Spleen (tissue), 11 donors: ENCODE results near the gene SEPTIN2. TPM values are rescaled to one million over a fixed set of nuclear protein-coding genes. Genes with fewer than 3 reads are reported as not detected.
A peak's percentile ranks its signal among the peaks of the same experiment; 100 is the strongest.

ENCODE experiments used
- DNase-seq: peaks from one replicate; pipeline ENCODE4 v3.0.0-alpha.2; 2020
- H3K27ac ChIP-seq, 8 donors: fragments of 200-600 bp; sonication (generic) in 7 of 8; 1 replicate in 4 of 8; 2 replicates in 4 of 8; pipeline versions ENCODE4 v1.5.0 to v1.8.0; 2016 to 2021; ENCODE audit warnings: inconsistent platforms in 4 of 8, mild to moderate bottlenecking in 4 of 8, moderate library complexity in 1 of 8
- H3K27me3 ChIP-seq, 7 donors: fragments of 200-600 bp; sonication (generic) in 6 of 7; replicated peaks in 1 of 7; 1 replicate in 4 of 7; 2 replicates in 3 of 7; pipeline versions ENCODE4 v1.5.0 to v1.8.0; 2016 to 2021; ENCODE audit warnings: inconsistent platforms in 3 of 7, mild to moderate bottlenecking in 1 of 7
- H3K36me3 ChIP-seq, 6 donors: fragments of 200-600 bp; sonication (generic) in 5 of 6; 1 replicate in 4 of 6; 2 replicates in 2 of 6; pipeline versions ENCODE4 v1.5.0 to v1.8.0; 2016 to 2021; ENCODE audit warnings: inconsistent platforms in 2 of 6
- H3K4me1 ChIP-seq, 6 donors: fragments of 200-600 bp; sonication (generic) in 5 of 6; 1 replicate in 3 of 6; 2 replicates in 3 of 6; pipeline versions ENCODE4 v1.5.0 to v1.8.0; 2016 to 2021; ENCODE audit warnings: inconsistent platforms in 3 of 6
- H3K4me3 ChIP-seq, 8 donors: fragments of 200-600 bp; sonication (generic) in 7 of 8; 1 replicate in 4 of 8; 2 replicates in 4 of 8; pipeline versions ENCODE4 v1.5.0 to v1.8.0; 2016 to 2021; ENCODE audit warnings: inconsistent platforms in 4 of 8, mild to moderate bottlenecking in 4 of 8, moderate library complexity in 2 of 8
- H3K9me3 ChIP-seq, 8 donors: fragments of 200-600 bp; sonication (generic) in 7 of 8; 1 replicate in 4 of 8; 2 replicates in 4 of 8; pipeline versions ENCODE4 v1.5.0 to v1.8.0; 2016 to 2021; ENCODE audit warnings: inconsistent platforms in 4 of 8
- CTCF ChIP-seq, 11 experiments: fragments of 200-600 bp in 7 of 11; fragments of 450-650 bp in 4 of 11; sonication (generic) in 4 of 11; IDR thresholded peaks in 8 of 11; conservative IDR thresholded peaks in 3 of 11; 1 replicate in 7 of 11; 2 replicates in 4 of 11; pipeline versions ENCODE4 v1.4.0 to v1.8.0; 2016 to 2021; ENCODE audit warnings: antibody characterized with exemption in 11 of 11, inconsistent platforms in 4 of 11, mild to moderate bottlenecking in 1 of 11
- POLR2A ChIP-seq, 3 donors: fragments of 450-650 bp; IDR thresholded peaks; one replicate each; pipeline ENCODE4 v1.5.1; 2017; ENCODE audit warnings: antibody characterized with exemption in 3 of 3, mild to moderate bottlenecking in 1 of 3
- POLR2AphosphoS5 ChIP-seq, 3 donors: sonication (generic); formaldehyde crosslinking; IDR thresholded peaks; one replicate each; pipeline ENCODE4 v1.5.1; 2017; ENCODE audit warnings: antibody characterized with exemption in 3 of 3
- WGBS, 5 donors: extraction: QIAGEN DNeasy Blood & Tissue Kit in 3 of 5; methylation state at CpG; one replicate each; pipeline versions ENCODE4 v1.1.5 to v1.1.7; 2013 to 2018; 5-methylcytosine and 5-hydroxymethylcytosine counted together
- intact Hi-C: fragments of 100-400 bp; cut with DNase I; formaldehyde crosslinking; loops from one replicate; pipeline ENCODE4 v1.15.0; 2023; ENCODE audit warnings: low total_unique reads
- polyA plus RNA-seq, 3 donors: library from polyadenylated mRNA; stranded (reverse); fragments of 200-250 nt; gene quantifications; one replicate each; pipeline ENCODE4 v1.2.1, GENCODE V29; 2013
- total RNA-seq, 7 donors: library from RNA; depleted of rRNA in 3 of 7; stranded (reverse); fragments of >200 nt in 3 of 7; fragmentation: NEBNext Ultra II Directional in 4 of 7; extraction: Animal tissue kit (Norgen Biotek cat#: 25700) in 4 of 7; gene quantifications; one replicate each; pipeline versions ENCODE4 v1.1.0 to v1.2.1, GENCODE V29; 2016 to 2021
- donor health status: healthy with polysubstance abuse.
- donor health status: DM: no; HTN: no; CAD: no; lungs with moderate emphysema.
- donor health status: DM: no; HTN: no; CAD: no.
- donor health status: Bipolar disorder and iron deficiency.
- donor health status: healthy.
- donor health status: DM: no; HTN: no; CAD: no.
- donor health status: DM: yes; HTN: yes; CAD: no.

SEPTIN2 gene
- total and polyA plus RNA-seq, 10 donors: 90.3 to 350 (median 279) TPM

GRCh38 chr2:241321033-241321432 lies 5.3 kb downstream of the SEPTIN2 start:
- TF ChIP-seq POLR2A (IDR thresholded peaks at IDR 0.05) (no peak), POLR2AphosphoS5 (IDR thresholded peaks at IDR 0.05) (no peak), CTCF (IDR thresholded peaks at IDR 0.05 in 8 of 11, conservative IDR thresholded peaks at IDR 0.05 in 3 of 11) (no peak)
- peaks cover 0 to 26% (median 5%) of the 10 kb centered on the region in 6 donors for H3K36me3 ChIP-seq
- no peak for DNase-seq
- H3K4me1 ChIP-seq: peaks cover 67 to 96% (median 91%) of the 10 kb centered on the region in 6 donors
- H3K4me3 ChIP-seq: no peak overlapping the region
- no peak overlapping the region for H3K27ac ChIP-seq
- WGBS, 5 donors: 65 to 79% (median 70%) methylated on average over 1 of the region's 1 CpG
- intact Hi-C loops: no loop called here
- no peaks in the 10 kb centered on the region for H3K27me3 ChIP-seq
- no peaks in the 10 kb centered on the region for H3K9me3 ChIP-seq

GRCh38 chr2:241321886-241322285 lies 6.2 kb downstream of the SEPTIN2 start:
- H3K4me1 ChIP-seq: peaks cover 63 to 93% (median 86%) of the 10 kb centered on the region in 6 donors

GRCh38 chr2:241323778-241324177 lies 8.1 kb downstream of the SEPTIN2 start:
- no peak for DNase-seq
- intact Hi-C loops: no loop called here
- Histone ChIP-seq H3K4me3 (no peak overlapping the region), H3K4me1 (peaks cover 45 to 75% (median 67%) of the 10 kb centered on the region in 6 donors), H3K27me3 (no peaks in the 10 kb centered on the region), H3K36me3 (peaks cover 0 to 54% (median 17%) of the 10 kb centered on the region in 6 donors), H3K27ac (no peak overlapping the region), H3K9me3 (no peaks in the 10 kb centered on the region)
- 72 to 87% (median 73%) methylated on average over 5 of the region's 5 CpGs for WGBS, 5 donors
- TF ChIP-seq POLR2AphosphoS5 (IDR thresholded peaks at IDR 0.05) (no peak), POLR2A (IDR thresholded peaks at IDR 0.05) (no peak), CTCF (IDR thresholded peaks at IDR 0.05 in 8 of 11, conservative IDR thresholded peaks at IDR 0.05 in 3 of 11) (no peak)

More at GRCh38 chr2:241321886-241322285, 6.2 kb downstream of the SEPTIN2 start:
- intact Hi-C loops: no loop called here
- 16 to 36% (median 22%) methylated on average over 1 of the region's 1 CpG for WGBS, 5 donors
- Histone ChIP-seq H3K27ac (peak overlapping the region in 3 of 8 donors; percentile 4 to 37 (median 33)), H3K4me3 (no peak overlapping the region), H3K27me3 (no peaks in the 10 kb centered on the region), H3K36me3 (peaks cover 0 to 35% (median 11%) of the 10 kb centered on the region in 6 donors), H3K9me3 (no peaks in the 10 kb centered on the region)
- no peak for DNase-seq
- TF ChIP-seq POLR2A (IDR thresholded peaks at IDR 0.05) (no peak), POLR2AphosphoS5 (IDR thresholded peaks at IDR 0.05) (no peak), CTCF (IDR thresholded peaks at IDR 0.05 in 8 of 11, conservative IDR thresholded peaks at IDR 0.05 in 3 of 11) (no peak)

GRCh38 chr2:241324775-241325174 lies 9.1 kb downstream of the SEPTIN2 start:
- H3K4me1 ChIP-seq: peaks cover 39 to 65% (median 57%) of the 10 kb centered on the region in 6 donors
- TF ChIP-seq POLR2AphosphoS5 (IDR thresholded peaks at IDR 0.05) (no peak), CTCF (IDR thresholded peaks at IDR 0.05 in 8 of 11, conservative IDR thresholded peaks at IDR 0.05 in 3 of 11) (no peak)
- H3K4me3 ChIP-seq: peak overlapping the region in 1 of 8 donors; percentile 16
- peak overlapping the region in 5 of 8 donors; percentile 12 to 58 (median 47) for H3K27ac ChIP-seq
- H3K9me3 ChIP-seq: no peaks in the 10 kb centered on the region
- peaks cover 0 to 59% (median 20%) of the 10 kb centered on the region in 6 donors for H3K36me3 ChIP-seq
- no peak for DNase-seq
- intact Hi-C loops: no loop called here
- no peaks in the 10 kb centered on the region for H3K27me3 ChIP-seq
